GM19452 (cell line): ENCODE measurements around the gene MEDAG.
"Not testable (repeated sequence)": the region's sequence is repeated elsewhere in the genome, so short reads cannot be mapped to it uniquely, and the experiment has no call there.

Experiments
- ATAC-seq: cut with Tn5 transposase; IDR thresholded peaks from one replicate; pipeline ENCODE4 v1.9.1; 2021; ENCODE audit not compliant: unreplicated experiment

MEDAG gene

GRCh38 chr13:30906411-30907051 lies 460 bp downstream of the MEDAG start:
- ATAC-seq: no peak

- ATAC-seq: no peak
These were observed 1.2 kb downstream of the MEDAG start for GRCh38 chr13:30907121-30907861.

GRCh38 chr13:30908416-30908980 lies 2.4 kb downstream of the MEDAG start:
- no peak for ATAC-seq

DNA sequence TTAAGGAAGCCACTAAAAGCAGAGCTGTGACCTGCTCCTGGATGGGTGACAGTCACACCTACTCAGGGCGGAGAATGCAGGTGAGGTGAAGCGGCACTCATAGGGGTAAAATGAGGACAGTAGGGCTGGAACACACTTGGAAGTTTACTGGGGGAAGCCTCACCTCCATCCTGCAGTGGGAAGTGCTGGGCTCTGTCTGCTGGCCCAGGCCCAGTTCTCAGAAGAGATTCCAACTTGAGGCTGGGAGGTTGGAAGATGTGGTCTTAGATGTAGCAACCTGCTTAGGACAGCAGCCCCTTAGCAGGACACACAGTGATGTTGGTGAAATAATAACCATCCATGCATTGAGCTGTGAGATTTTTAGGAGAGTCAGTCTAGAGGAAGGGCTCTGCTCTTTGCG lies 4.6 kb downstream of the MEDAG start:
- ATAC-seq: no peak

DNA sequence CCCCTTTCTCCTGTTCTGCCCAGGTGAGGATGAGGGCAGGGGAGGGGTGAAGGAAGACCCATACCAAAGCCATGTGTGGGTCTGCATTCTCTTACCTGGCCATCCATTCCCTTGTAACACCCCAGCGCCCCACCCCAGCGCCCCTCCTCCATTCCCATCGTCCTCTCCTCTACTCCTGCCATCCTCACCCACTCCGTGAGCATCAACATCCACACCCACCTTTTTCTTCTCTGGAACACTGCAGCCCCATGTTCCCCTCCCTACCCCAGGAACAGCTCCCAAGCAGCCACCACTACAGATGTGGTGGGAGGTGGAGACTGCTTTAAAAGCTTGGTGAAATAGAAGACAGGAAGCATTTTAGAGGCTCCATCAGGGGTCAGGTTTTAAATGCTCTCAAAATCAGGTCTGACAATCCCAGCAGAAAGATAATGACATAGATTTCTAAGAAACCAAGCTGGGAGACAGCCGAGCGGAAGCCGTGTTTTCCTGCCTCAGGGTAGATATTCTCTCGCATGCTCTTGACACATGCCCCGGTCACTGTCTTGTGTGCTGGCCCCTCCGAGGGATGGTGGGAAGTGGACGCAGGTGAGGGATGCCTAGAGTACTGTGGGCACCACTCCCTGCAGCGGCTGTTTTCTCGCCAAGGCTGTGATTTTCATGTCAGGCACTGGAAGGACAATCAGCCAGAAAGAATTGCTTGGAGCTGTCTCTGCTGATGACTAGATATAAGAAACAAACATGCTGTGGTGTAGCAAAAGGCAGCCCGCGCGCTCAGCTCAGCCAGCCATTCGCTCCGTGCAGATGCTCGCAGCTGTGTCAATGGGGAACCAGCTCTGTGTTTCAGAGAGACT lies 9.8 kb downstream of the MEDAG start:
- no peak for ATAC-seq

GRCh38 chr13:30916991-30917390 lies 10.9 kb downstream of the MEDAG start:
- ATAC-seq: no peak

DNA sequence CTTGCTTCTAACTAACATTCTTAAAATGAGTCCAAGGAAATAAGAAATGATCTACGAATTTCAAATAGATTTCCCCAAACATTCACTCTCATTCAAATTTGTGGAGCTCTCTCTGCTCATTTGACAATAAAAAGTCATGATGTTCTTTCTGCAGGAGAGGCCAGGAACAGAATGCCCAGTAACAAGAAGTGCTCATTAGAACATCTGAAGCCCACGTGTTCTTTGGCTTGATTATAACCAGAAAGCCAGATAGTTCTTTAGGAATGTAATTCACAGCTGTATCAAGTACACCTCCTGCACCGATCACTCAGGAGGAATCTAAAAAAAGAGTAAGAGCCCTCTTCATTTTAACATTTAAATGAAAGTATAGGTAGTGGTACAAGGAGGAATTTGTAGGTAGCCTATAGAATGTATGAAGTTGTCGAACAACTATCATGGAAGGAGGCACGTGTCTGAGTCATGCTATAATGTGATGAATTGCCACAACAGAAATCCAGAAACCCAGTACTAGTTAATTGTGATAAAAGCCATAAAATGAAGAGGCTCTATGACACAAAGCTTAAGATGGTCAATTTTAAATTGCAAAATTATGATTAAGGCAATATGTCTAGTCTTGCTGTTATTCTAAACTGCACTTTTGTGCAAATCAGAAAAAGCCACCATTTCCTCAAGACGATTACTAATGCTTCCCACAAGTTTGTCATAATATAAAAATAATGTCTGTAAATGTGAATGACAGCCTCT lies 12.8 kb downstream of the MEDAG start:
- ATAC-seq: no peak

DNA sequence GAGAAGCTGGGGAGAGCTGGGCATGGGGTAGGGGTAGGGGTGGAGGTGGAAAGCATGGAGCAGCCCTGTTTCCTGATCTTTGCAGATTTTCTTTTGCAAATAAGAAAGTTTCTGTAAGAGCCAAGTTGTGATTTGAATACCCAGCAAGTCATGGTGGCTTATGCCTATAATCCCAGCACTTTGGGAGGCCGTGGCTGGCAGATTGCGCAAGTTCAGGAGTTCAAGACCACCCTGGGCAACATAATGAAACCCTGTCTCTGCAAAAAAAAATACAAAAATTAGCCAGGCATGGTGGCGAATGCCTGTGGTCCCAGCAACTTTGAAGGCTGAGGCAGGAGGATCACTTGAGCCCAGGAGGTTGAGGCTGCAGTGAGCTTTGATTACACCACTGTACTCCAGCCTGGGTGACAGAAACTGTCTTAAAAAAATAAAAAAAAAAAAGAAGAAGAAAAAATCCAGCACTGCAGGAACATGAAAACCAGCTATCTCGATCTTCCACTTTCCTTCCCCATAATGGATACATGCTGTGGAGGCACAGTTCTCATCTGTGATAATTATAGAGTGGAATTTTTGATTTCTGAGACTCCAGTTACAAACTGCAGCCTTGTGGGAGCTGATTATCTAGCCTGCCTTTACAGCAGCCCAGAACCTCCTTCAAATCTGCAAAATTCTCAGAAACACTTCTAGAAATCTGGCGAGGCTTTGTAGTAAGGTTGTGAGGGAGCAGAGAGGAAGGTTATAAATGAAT lies 14.3 kb downstream of the MEDAG start:
- no peak for ATAC-seq

DNA sequence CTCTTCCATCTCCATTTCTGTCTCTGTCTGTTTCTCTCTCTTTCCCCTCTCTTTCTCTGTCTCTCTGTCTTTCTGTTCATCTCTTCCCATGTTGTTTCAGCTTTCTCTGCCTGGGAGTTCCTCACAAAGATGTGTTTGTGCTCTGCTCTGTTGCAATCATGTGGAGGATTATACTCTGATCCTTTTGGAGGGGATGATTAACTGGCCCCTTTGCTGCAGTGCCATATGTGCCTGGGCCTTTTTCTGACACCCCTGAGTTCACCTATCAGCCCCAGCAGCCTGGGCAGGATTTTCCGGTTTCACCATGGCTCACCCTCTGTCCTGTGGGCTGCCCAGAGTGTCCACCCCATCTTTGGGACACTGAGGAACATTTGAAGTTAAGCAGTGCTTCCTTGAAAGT lies 17.3 kb downstream of the MEDAG start:
- ATAC-seq: no peak

DNA sequence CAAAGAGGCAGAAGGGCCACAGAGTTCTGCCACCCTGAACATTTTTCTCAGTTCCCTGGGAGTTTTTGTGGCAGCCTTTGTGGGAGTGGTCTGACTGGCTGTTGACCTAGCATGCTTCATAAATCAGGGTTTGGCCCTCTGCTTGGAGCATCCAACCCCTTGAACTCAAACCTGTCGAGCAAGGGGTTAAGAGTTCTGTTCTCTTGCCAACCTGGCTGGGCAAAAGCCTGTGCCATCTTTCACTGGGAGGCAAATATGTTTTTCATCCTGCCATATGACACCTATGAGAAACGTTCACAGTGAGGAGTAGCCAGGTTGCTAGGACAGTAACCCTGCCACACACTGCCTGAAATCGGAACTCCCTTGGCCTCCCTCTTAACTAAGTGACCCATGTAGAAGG lies 18.6 kb downstream of the MEDAG start:
- ATAC-seq: no peak

- ATAC-seq: no peak
These were observed 19.4 kb downstream of the MEDAG start for GRCh38 chr13:30925429-30925828.

DNA sequence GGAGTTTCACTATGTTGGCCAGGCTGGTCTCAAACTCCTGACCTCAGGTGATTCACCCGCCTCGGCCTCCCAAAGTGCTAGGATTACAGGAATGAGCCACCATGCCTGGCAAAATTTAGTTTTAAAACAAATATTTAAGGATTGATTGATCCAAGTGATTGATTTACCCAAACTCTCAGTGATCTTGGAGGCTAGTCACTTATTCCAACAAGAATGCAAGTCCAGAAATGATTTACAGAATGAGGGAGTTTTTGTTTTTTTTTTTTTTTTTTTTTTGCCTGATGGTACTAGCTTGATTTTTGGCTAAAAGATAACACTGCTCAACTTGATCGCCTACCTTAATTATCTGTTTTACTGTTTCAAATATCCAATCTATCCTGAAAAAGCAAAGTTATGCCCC lies 20.7 kb downstream of the MEDAG start:
- ATAC-seq: no peak

- ATAC-seq: not testable (repeated sequence)
These were observed 21.1 kb downstream of the MEDAG start for GRCh38 chr13:30927188-30927587.

DNA sequence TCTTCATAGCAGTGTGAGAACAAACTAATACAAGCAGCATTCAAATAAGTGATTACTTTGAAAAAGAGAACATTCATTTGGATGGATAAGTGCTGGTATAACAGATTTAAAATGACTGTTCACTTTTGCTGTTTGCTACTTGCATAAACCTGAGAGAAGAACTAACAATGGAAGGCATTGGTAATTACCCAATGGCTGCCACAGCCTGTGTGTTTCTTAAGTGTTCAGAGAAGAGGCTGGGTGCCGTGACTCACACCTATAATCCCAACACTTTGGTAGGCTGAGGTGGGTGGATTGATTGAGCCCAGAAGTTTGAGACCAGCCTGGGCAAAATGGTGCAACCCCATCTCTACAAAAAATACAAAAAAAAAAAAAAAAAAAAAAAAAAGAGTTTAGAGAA lies 21.5 kb downstream of the MEDAG start:
- no peak for ATAC-seq

DNA sequence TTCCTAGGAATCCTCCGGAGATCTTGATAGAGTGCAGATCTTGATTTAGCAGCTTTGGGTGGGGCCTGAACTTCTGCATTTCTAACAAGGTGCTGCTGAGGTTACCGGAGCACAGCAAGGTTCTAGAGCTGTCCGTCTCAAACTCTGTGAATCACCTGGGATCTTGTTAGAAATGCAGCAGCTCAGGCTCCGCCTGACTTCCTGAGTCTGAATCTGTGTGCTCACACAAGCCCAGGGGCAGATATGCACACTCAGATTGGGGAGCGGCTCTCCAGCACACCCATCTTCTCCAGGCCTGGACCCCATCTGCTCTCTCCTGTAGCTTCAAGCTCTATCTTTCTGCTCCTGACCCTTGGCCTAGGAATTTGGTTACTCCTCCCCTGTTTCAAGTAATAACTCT lies 22.9 kb downstream of the MEDAG start:
- no peak for ATAC-seq

DNA sequence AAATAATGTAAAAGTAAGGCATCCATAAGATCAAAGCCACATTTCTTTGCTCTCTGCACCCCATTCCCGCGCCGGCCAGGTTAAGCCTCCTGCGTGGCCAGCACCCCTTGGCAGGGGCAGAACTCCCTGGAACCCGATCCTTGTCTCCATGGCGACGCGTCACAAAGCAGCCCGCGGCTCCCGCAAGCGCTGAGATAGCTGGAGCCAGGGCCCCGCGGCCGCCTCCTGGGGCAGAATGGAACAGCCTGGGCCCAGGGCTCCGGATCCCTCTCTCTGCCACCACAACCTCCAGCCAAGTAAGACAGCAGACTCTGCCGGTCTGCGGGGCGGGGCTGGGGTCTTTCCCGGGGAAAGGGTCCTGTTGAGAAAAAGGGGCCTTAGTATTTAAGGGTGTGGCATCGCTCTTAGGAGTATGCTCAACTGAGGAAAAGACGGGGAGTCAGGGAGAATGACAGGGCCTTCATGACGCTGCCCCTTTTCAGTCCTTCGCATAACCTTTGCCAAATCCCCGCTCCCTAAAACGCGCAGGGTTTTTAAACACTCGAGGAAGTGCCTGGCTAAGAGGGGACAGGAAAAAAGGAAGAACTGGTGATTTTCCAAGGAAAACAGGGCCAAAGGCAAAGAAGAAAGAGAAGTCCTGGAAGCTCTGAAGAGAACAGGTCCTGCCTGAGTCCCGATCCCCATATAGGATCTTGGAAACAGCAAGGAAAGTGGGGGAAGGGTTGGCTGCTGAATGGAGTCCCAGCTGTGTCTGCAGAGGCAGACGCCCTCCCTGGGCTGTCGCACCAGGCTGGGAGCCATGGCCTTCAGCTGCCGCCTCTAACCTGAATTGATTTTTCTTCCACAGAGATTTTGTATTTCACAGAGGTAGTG lies 26.6 kb downstream of the MEDAG start, which contains the start of gene TEX26:
TSS of gene TEX26 (plus strand) at position 176 of the 873 bp plus-strand sequence. CDS start at position 236, 60 bp downstream.
- ATAC-seq: no peak

- no peak for ATAC-seq
These were observed 27.2 kb downstream of the MEDAG start for GRCh38 chr13:30933354-30933670.

DNA sequence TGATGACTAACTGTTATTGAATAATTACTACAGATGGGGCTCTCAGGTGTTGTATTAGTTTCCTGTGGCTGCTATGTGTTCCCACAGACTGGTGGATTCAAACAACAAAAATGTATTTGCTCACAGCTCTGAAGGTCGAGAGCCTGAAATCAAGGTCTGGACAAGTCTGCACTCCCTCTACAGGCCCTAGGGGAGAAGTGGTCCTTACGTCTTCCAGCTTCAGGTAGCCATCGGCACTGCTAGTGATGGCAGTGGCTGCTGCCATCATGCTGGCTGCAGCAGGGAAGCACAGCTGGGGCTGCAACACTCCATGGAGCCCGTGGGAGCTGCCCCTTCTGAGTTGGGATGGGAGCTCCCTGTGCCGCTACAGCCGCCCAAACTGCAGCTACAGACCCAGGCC lies 28.3 kb downstream of the MEDAG start:
- ATAC-seq: no peak

DNA sequence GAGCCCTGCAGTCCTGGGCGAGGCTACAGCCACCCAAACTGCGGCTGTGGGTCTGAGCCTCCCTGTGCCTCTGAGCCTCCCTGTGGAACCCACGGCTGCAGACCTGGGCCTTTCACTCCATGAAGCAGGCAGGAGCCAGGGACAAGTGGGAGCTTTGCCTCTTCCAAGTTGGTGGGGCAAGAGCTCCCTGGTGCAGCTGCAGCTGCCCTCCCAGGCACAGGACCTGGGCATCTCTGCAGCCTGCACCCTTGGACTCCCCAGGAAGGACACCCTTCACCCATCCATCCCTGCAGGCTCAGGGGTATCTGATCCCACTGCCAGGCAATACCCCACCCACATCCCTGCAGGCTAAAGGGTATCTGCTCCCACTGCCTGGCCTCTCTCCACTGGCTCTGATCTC lies 28.7 kb downstream of the MEDAG start:
- ATAC-seq: no peak
